Activated CD4-positive, alpha-beta T cell treated with anti-CD3 and anti-CD28 coated beads for 48 hours (primary cell): ENCODE data around the gene FSTL5.
"Not testable (repeated sequence)": the region's sequence is repeated elsewhere in the genome, so short reads cannot be mapped to it uniquely, and the experiment has no call there.

ENCODE experiments used
- DNase-seq: peaks from one replicate; pipeline ENCODE4 v3.0.0-alpha.2; 2020

The FSTL5 gene

GRCh38 chr4:161823450-161823849 lies 340.4 kb downstream of the FSTL5 start:
- no peak for DNase-seq

GRCh38 chr4:161822174-161822573 lies 341.6 kb downstream of the FSTL5 start:
- no peak for DNase-seq

DNA sequence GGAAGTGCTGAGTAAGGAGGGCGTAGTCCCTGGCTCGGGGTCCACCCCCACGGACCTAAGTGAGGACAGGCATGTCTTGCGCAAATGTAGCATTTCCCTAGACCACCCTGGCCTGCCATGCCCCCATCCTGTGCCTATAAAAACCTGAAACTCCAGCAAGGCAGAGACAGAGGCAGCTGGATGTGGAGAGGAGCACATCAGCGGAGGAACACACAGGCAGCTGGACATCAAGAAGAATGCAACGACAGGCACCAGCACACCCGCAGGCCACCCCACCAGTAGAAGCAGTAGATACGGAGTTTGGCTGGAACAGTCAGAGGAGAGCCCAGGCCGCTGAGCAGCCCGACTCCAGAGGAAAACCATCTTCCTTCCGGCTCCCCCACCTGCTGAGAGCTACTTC lies 345.9 kb downstream of the FSTL5 start:
- DNase-seq = no peak

DNA sequence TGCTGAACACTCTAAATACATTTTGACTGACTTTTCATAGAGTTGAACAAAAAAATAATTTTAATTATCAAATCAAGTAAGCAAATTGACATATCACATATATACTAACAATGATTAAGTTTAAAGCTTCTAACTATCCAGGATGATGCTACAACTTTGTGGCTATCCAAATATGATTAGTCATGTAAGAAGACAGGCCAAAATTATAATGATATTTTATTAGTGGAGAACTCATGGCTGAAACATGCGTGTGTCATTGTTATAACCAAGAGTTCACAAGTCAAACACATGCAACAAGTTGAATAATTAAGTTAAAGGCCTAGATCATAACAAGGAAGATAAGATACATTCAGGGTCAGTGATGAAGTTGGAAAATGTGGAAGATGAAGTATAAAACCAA lies 346.8 kb downstream of the FSTL5 start:
- DNase-seq = no peak

DNA sequence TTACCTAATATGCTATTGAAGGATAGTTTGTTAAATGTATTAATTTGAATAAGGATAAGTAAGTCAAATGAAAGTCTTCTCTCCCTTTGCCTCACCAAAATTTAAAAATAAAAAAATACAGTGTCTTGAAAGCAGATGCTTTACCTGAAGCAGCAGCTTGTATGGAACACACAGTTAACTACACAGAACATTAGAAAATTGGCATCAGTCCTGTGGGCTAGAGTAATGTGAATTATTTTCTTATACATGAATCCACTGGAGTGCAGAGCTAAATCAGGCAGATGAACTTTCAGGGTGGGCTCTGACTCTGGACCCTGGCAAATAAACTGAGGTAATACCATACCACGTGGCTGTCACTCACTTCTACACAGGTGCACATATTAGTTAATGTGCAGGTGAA lies 348.0 kb downstream of the FSTL5 start:
- DNase-seq = no peak

DNA sequence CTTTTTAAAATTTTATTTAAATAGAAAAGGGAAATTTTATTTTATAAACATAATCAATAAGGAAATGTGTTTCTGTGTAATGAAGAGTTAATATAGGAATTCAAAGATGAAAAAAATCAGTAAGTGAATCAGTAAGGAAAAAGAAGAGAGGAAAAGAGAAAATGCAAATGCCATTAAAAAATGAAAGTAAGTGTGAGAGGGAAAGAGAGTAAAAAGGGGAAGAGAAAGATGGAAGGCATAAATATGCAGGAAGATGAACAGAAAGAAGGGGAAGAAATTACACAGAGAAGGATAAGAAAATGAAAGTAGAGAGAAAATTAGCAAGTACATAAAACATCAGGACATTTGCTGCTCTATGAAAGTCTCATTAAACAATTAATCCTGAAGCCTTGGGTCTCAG lies 349.9 kb downstream of the FSTL5 start:
- DNase-seq = no peak

- DNase-seq = no peak
Measured at GRCh38 chr4:161813389-161813788, 350.4 kb downstream of the FSTL5 start.

DNA sequence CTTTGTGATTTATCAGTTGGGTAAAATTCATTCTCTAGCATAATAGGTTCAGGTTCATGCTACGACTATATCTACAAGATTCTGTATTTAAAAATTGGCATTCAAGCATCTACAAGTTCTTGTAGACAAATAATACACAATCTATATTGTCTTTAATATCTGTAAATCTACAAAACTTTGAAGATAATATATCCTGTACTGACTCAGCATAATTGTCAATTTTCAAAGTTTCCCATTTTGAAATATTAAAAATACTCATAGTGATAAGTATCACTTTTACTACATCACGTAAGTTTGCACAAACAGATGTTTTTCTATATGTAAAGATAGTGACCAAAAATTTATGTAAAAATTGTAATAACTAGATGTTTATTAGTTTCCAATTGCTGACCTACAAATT lies 360.6 kb downstream of the FSTL5 start:
- no peak for DNase-seq

DNA sequence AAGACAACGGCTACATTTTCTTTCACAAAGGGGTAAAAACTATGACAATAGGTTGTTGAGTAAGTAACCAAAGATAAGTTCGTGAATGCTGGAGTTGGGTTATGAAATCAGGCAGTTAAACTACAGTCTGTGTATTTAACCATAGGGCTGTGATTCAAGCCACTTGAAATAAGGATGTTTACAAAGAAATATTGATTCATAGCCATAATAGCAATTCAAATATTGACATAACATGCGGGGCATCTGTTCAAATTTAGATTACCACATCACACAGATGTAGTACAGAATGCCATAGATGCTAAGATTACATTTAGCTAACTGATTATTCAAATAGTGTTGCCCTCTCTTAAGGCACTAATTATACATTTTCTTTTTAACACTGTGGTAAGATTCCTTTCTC lies 364.1 kb downstream of the FSTL5 start:
- DNase-seq = no peak

GRCh38 chr4:161792991-161793390 lies 370.8 kb downstream of the FSTL5 start:
- DNase-seq = no peak

GRCh38 chr4:161791796-161792556 lies 371.8 kb downstream of the FSTL5 start:
- no peak for DNase-seq

DNA sequence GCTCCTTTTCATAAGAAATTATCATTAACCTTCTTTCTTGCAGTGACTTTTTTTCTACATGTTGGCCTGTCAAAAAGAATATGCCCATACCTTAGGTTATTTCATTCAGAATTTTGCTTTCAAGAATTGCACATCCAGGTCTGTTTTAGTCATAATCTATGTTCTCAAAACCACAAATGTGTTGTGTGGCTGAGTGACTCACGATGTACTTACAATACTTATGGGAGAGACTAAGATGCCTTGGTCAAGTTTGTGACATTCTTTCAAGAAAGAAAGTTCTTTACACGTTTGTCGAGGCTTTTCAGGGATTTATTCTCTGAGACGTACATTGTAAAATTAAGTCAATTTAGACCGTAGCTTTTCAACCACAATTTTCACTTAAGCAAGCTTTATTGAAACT lies 396.7 kb downstream of the FSTL5 start:
- DNase-seq = no peak

DNA sequence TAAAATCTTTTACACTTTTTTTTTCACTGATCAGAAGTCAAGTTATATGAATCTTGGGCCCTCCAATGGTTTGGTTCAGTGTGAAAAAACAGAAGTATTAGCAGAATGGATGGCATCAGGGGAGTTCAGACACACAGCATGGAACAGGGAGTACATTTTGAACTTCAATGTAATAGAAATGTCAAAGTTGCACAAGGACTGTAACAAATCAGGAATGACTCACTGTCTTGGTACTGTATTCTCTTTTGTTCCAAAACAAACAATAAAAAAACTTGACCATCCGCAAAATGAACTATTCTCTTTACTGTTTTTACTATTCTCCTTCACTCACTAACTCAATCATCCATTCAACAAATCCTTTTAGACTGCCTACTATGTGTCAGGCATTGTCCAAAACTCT lies 401.0 kb downstream of the FSTL5 start:
- DNase-seq = no peak

DNA sequence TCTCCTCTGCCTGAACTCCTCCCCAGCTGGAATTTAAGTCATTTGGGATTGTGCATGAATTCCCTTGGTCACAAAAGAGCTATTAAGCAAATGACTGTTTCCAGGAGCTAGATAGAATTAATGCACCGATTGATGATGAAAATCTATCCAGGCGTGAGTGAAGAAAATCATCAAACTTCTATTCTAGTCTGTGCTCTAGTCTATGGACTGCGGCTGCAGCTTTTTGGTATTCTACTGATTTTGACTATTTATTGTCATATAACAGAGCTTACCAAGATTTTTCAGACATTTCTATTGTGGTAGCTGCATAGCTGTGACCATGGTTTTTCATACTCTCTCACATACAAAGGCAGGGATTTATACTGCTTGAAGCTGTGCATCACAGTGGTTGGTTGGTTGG lies 403.8 kb downstream of the FSTL5 start:
- no peak for DNase-seq

- DNase-seq = not testable (repeated sequence)
Measured at GRCh38 chr4:161758412-161758811, 405.4 kb downstream of the FSTL5 start.

- DNase-seq = no peak
Measured at GRCh38 chr4:161728929-161729328, 434.9 kb downstream of the FSTL5 start.

GRCh38 chr4:161721947-161722346 lies 441.9 kb downstream of the FSTL5 start:
- no peak for DNase-seq

DNA sequence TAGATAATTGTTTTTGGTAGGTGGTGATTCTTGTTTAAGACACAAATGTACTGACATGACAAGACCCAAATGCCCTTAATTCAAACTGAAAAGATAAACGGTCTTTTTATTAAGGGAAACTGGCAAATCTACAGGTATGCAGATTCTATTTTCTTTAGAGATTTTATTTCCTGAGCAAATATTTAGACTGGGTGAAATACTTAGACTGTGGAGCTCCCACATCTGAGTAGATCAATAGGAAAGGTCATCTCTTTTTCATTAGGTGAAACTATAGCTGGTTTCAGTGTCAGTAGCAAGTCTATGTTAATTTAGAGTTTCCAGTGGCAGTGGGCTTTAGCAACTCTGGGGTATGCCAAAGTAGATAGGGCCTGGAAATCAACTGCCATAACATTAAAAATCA lies 446.7 kb downstream of the FSTL5 start:
- no peak for DNase-seq

- no peak for DNase-seq
Measured at GRCh38 chr4:161714931-161715330, 448.9 kb downstream of the FSTL5 start.

DNA sequence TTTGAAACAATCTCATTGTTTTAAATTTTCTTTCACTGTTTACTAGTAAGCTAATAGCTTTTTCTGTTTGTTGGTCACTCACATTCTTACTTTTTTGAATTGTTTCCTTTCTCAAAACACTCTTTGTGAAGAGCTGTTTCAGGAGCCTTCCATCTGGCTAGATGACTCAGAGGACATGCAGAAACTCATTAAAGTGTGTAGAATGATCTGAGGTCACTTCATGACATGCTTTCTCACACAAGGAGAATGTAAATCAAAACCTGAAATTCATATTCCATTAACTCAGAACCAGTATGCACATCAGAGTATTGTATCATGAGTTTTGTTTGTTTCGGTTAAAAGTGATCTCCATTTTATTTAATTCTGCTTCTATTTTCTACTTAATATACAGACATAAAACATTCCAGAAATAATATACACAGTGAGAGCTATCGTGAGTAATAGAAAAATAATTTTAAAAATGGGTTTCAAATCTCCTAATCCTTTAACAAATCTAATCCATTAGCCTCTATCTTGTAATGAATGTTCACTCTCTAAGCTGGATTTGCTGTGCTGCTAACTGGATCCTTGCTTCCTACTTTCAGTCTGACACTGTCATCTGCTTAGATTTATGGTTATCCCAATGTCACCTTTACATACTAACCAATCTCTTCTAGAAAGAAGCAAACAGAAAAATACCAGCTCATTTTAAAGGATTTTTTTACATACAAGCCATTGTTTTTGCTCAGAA lies 449.6 kb downstream of the FSTL5 start:
- no peak for DNase-seq

- no peak for DNase-seq
Measured at GRCh38 chr4:161704653-161705052, 459.1 kb downstream of the FSTL5 start.

- DNase-seq = no peak
Measured at GRCh38 chr4:161704040-161704439, 459.8 kb downstream of the FSTL5 start.

GRCh38 chr4:161702287-161702686 lies 461.5 kb downstream of the FSTL5 start:
- DNase-seq = no peak

DNA sequence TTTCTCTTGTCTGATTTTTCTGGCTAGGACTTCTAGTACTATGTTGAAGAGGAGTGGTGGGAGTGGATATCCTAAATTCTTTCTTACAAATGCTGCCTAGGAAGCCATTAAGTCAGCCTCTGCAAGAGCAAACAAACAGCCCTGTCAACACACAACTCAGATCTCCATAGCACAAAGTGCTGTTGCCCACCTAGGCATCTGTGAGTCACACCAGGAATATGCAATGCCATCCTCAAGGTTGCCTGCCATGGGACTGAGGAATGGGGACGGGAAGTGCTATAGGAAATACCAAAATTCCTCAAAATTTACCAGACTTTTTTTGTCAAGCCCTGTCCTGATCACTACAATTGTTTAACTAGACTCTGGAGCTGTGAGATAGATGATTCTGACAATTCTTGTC lies 466.9 kb downstream of the FSTL5 start:
- no peak for DNase-seq

DNA sequence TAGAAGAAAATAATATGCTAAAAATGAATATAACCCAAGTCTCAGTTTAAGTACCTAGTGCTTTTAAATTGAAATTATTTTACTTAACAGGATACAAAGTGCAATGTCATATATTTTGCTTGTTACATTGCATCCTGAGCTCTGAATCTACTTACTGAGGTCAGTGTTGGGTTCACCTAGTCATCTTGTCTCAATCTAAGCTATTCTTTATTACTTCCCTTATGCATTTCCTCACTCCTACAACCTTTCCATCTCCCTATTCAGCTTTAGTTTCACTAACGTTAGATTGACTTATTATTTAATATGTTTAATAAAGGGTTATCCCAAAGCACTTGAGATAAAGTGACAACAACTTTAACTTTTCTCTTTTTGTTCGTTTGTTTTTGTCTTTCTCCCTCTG lies 483.7 kb downstream of the FSTL5 start:
- DNase-seq = no peak
